NCI-H1436 treated with DMSO at 0.1 percent for 48 hours (cell line): ENCODE measurements around the gene FOXC1.

ENCODE experiments used
- DNase-seq: peaks from one replicate; lab custom pipeline; 2025; lab: John Stamatoyannopoulos, UW

FOXC1 gene

DNA sequence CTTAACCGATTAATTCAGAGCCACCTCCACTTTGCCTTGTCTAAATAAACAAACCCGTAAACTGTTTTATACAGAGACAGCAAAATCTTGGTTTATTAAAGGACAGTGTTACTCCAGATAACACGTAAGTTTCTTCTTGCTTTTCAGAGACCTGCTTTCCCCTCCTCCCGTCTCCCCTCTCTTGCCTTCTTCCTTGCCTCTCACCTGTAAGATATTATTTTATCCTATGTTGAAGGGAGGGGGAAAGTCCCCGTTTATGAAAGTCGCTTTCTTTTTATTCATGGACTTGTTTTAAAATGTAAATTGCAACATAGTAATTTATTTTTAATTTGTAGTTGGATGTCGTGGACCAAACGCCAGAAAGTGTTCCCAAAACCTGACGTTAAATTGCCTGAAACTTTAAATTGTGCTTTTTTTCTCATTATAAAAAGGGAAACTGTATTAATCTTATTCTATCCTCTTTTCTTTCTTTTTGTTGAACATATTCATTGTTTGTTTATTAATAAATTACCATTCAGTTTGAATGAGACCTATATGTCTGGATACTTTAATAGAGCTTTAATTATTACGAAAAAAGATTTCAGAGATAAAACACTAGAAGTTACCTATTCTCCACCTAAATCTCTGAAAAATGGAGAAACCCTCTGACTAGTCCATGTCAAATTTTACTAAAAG, 2.7 kb downstream of the FOXC1 start:
- DNase-seq, result no peak

- DNase-seq, result no peak
These were observed 3.2 kb downstream of the FOXC1 start for GRCh38 chr6:1612974-1613306.

- DNase-seq, result no peak
These were observed 3.6 kb downstream of the FOXC1 start for GRCh38 chr6:1613346-1613687.

DNA sequence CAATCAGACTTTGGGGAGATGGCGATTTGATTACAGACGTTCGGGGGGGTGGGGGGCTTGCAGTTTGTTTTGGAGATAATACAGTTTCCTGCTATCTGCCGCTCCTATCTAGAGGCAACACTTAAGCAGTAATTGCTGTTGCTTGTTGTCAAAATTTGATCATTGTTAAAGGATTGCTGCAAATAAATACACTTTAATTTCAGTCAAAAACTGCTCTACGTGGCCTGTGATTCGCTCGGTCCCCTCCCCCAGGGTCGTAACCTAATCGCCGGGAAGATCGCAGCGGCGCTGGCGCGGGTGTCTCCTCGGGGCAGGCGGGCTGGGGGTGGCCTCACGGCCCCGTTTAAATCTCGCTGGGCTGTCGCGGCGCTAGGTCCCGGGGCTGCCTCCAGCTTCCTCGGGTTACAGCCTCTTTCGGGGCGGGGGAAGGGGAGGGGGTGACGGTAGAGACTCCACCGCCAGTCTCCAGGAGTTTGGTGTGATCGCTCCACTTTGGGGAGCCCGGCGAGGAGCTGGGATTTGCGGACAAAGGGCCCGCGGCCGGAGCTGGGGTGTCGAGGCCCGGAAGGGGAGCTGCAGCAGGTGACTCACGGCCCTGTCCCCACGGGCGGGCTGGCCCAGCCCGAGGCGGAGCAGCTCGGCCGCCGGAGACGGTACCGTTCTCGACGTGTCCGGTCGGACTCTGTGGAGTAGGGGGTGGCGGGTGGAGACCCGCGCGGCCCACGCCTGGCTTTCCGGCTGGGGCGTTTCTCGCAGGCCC, 4.2 kb downstream of the FOXC1 start:
- DNase-seq, result no peak

DNA sequence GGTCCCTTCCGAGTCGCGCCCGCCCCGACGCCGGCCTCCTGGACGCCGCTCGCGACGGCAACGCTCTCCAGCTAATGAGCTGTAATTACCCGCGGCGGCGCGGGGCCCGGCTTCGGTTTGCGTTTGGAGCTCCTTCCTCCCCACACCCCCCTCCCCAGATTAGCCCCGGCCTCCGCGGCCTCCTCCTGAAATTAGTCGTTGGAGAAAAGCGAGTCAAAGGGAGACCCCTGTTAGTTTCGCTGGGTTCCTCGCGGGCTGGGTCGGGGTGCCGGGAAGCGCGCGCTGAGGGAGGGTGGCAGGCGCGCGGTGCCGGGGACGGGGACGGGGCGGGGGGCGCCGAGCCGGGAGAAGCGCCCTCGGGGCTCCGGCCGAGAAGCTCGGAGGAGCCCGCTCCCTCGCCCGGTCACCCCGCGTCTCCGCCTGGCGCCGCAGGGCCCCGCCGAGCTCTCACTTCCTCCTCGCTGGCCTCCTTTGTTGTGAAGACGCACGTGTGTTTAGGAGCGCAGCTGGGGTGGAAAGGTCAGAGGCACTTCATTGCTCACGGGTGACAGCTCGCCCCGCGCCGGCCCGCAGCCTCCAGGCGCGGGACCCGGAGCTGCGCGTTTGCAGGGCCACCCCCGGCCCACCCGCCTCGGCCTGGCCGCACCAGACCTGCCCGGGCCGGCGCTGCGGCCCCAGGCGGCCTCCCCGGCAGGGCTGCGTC, 4.9 kb downstream of the FOXC1 start:
- DNase-seq, result no peak

DNA sequence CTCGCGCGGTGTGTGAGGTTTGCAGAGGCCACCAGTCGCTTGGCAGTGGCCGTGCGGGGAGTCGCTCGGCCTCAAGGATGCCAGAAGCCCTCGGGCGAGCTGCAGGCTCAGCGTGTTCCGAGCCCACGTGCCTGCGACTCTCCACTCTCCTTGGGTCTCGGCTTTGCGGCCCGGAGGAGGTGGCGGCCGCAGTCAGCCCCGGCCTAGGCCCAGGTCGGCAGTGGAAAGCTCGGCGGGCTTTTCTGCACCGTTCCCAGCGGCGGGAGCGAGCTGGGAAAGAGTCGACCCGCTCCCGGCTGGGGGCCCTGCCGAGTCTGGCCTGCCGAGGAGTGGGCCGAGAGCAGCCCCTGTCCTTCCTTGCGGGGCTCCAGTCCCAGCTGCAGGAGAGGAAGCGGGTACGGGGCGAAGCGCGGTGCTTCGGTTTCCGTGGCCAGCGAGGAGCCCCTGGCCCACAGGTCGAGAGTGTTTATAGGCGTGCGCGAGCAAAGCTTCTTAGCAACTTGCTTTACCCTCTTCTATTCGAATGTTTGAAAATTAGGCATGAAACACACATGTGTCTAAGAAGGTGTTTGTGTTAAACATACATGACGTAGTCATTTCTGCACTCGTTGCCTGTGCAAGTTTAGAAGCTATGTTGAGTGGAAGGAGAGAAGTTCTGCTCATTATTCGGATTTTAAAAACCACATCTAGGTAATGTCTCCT, 5.6 kb downstream of the FOXC1 start:
- DNase-seq, result no peak

GRCh38 chr6:1615853-1616420, 6.2 kb downstream of the FOXC1 start:
- no peak for DNase-seq

- DNase-seq, result no peak
These were observed 7.2 kb downstream of the FOXC1 start for GRCh38 chr6:1616701-1617463.

DNA sequence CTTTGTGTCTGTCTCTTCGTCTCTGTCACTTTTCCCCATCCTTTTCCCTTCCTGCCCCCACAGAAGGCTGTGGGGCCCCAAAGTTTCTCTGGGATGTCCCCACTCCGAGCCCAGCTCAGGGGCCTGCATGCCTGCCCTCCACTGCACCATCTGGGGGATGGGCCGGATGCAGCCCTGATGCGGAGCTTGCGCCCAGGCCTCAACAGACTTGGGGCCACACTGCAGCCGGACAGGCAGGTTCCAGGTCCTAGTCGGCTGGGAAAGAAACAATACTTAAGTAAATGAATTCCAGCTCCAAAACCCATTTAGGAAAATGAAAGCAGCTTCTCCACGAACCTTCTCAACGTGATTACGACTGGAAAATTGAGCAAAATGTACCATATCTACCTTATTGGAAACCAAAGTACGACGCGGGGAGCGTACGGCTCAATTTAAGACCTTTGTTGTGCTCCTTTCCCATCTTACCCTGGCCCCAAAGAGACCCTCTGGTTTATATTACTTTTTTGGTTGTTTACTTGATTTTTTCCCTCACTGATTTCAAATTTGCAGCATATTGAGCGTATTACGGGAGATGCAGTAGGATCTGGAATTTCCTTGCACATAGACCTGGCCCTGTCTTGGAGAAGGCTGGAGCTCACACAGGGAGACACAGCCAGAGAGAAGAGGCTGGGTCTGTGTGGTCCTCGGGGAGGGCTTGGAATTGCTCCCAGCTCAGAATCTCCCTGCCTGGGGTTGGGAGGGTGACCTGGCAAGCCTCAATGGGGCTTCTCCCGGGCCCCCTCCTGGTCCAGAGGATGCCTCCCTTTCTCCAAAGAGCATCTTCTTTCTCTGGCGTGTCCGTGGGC, 8.0 kb downstream of the FOXC1 start:
- DNase-seq, result no peak

GRCh38 chr6:1618311-1619097, 8.8 kb downstream of the FOXC1 start:
- DNase-seq, result no peak

DNA sequence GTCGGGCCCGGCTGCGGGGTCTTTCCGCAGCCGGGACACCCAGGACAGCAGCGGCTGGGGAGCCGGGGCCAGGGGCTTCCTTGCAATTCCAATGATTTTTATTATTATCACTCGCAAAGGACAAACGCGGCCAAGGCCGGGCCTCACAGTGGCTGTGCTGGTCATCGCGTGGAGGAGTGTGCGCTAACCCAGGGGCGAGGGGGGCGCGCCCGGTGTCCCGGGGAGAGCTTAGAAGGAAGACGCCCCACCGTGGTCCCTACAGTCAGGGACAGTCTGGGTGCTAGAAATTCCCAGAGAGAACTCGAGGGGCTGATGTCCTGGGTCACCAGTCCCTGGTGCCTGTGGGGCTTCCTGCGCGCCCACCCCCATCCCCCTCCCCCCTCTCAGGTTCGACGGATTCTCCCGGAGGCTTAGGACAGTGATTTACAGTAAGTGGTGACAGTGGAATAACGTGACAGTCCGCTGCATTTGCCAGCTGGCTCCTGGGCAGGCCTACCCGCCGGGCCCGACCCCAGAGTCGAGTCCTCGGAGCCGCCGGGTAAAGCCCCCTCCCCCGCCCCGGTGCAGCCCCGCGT, 9.5 kb downstream of the FOXC1 start:
- no peak for DNase-seq

DNA sequence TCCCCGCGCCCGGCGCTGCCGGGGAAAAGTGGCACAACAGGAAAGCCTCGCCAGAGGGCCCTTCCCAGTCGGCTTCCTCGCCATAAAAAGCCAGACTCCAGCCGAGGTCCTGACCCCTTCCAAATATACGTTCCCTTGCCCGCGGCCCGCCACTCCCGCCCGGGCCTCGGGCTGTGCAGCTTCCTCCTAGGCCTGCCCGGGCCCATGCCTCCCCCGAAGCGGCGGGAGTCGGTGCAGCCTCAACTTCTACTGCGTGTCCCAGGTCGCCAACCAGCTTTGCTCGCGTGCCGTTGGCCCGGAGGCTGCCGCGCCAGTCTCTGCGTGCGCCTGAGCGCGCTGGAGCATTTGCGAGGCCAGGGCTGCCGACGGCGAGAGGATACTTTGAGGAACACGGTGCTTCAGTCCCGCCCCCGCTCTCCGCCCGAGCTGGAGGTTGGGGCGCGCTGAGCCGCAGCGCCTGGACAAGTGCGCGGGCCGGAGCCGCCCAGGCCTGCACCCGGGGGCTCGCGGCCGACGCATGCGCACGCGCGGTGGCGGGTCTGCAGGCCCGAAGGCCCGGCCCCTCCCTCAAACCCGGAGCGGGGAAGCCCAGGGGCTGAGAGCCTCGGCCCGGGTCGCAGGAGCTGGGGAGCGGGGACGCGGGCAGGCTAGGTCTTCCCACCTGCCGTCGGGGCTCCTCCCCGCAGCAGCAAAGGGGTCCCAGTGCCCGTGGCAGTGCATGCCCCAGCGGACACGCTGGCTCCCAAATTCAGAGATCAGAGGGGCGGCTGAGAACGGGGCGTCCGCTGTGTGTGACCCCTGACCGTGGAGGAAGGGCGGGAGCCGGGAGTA, 10.2 kb downstream of the FOXC1 start:
- no peak for DNase-seq

- DNase-seq, result no peak
These were observed 10.9 kb downstream of the FOXC1 start for GRCh38 chr6:1620504-1621069.

- no peak for DNase-seq
These were observed 11.5 kb downstream of the FOXC1 start for GRCh38 chr6:1621070-1621701.

DNA sequence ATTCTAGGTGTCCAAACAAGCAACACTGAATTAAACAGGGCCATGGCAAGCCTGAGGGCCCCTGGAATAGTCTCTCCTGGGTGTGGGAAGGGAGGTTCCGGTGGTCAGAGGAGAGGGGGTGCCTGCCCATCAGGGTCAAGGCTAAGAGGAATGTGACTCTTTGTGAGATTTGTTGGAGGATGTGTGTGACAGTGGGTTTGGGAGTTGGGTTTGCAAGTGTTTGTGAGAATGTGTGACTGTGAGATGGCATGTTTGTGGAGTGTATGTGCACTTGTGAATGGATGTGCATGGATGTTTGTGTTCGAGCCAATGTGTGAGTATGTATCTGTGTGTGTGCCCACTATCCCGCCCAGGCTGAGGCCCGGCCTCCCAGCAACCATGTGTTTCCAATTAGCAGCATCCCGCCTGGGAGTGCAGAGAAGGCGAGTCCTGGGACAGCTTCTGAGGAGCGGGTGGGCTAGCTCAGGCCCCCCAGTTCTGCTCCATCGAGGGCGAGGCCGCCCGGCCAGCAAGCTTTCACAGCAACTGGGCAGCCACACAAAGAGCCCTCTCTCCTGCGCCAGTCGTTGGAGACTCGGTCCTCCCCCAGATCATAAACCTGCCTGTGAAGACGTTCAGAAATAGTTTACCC, 12.6 kb downstream of the FOXC1 start:
- no peak for DNase-seq

DNA sequence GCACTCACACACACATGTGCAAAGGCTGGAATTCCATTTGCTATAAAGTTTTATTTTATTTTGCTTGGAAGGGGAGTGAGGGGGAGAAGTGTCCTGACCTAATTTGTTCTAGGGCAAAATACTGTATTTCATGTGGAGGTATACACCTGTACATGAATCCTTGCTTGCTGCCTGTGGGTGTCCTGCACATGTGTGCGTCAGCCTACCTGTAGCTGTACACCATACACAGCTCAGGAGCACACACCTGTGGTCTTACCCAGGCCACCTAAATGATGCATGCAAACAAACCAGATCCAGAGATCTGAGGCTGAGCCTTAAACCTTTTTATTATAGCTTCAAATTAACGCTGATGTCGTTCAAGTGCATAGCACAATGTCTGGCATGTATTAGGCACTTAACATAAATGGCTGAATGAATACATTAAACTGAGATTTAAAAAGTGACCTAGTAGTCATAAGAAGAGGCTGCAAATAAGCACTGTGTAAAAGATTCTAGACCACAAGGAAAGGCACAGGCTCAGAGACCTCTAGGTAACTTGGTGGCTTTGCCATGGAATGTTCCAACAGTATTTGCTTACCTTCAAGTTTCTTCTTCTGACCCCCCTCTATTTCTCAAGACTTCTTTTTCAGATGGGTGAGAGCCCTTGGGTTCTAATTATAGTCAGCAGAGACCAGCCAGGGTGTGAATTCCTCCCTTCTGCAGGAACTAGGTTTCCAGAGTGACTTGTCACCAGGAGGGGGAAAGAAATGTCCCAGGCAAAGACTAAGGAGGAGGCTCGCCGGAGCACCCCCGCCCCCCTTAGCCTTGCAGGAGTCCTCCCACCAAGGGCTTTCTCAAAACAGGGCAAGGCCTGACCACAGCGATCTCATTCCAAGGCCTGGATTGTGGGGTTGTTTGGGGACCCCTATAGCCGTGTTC, 13.4 kb downstream of the FOXC1 start:
- no peak for DNase-seq
